GM12878 (cell line): ENCODE measurements around the gene PDZRN4. TPM values are rescaled to one million over a fixed set of nuclear protein-coding genes. Genes with fewer than 3 reads are reported as not detected.

Experiments
- ATAC-seq: fragments of 200-7000 bp; cut with Tn5 transposase; 3 replicates; pipeline ENCODE4 v1.9.1; 2020; ENCODE audit warnings: mild to moderate bottlenecking, moderate library complexity
- BruUV-seq: library from RNA; stranded (reverse); fragments of 400-500 nt; replicated peaks from 2 replicates; lab custom pipeline; 2021; lab: Mats Ljungman, UMichigan
- CTCF ChIA-PET: fragments of 300-600 bp; sonication (Branson Sonifier 250); formaldehyde crosslinking; extraction: SDS; loops from one replicate; lab custom pipeline; 2021; ENCODE audit warnings: inconsistent platforms; lab: Yijun Ruan, JAX
- POLR2A ChIA-PET: fragments of 350-600 bp; formaldehyde crosslinking; extraction: SDS; loops from one replicate; lab custom pipeline; 2021; ENCODE audit warnings: inconsistent platforms; lab: Charles Lee
- RAD21 ChIA-PET: fragments of 300-600 bp; sonication (Branson Sonifier 250); formaldehyde crosslinking; loops from one replicate; lab custom pipeline; 2023; ENCODE audit warnings: antibody characterized with exemption; ENCODE audit not compliant: unreplicated experiment; lab: Charles Lee
- SMC1A ChIA-PET: fragments of 300-600 bp; sonication (Branson Sonifier 250); formaldehyde crosslinking; loops from one replicate; lab custom pipeline; 2023; ENCODE audit not compliant: unreplicated experiment, uncharacterized antibody; lab: Charles Lee
- DNase-seq: peaks from one replicate; pipeline ENCODE4 v3.0.0-alpha.2; 2011; ENCODE audit warnings: low read depth, low spot score
- FAIRE-seq: peaks from 3 replicates; lab custom pipeline; 2011; peaks lifted over from hg19 to GRCh38; lab: Jason Lieb, UNC
- H2AFZ ChIP-seq: 2 replicates; pipeline ENCODE4 v1.6.0; 2011; ENCODE audit warnings: low read depth, low read length, control low read depth; ENCODE audit not compliant: control insufficient read depth
- H3K27ac ChIP-seq: 2 replicates; pipeline ENCODE4 v1.5.1; 2011; ENCODE audit warnings: control low read depth; ENCODE audit not compliant: control insufficient read depth, insufficient read depth
- H3K27me3 ChIP-seq, 2 experiments: replicated peaks in 1 of 2; 2 replicates each; pipeline versions ENCODE4 v1.6.0 to v1.6.1; 2011; ENCODE audit warnings: low read length in 1 of 2; ENCODE audit not compliant: control insufficient read depth in 2 of 2, insufficient read depth in 2 of 2
- H3K36me3 ChIP-seq, 2 experiments: 2 replicates each; pipeline ENCODE4 v1.5.1; 2011; ENCODE audit warnings: low read length in 1 of 2; ENCODE audit not compliant: control insufficient read depth in 2 of 2, insufficient read depth in 2 of 2
- H3K4me1 ChIP-seq: 2 replicates; pipeline ENCODE4 v1.6.1; 2011; ENCODE audit warnings: mild to moderate bottlenecking, low read length, moderate library complexity, mixed read lengths; ENCODE audit not compliant: control insufficient read depth, insufficient read depth
- H3K4me2 ChIP-seq: 2 replicates; pipeline ENCODE4 v1.6.0; 2011; ENCODE audit warnings: control low read depth; ENCODE audit not compliant: control insufficient read depth, insufficient read depth
- H3K4me3 ChIP-seq: fragments of 200-600 bp; sonication (generic); 2 replicates; pipeline ENCODE4 v1.5.1; 2016
- H3K79me2 ChIP-seq: 2 replicates; pipeline ENCODE4 v1.6.0; 2011; ENCODE audit warnings: low read length; ENCODE audit not compliant: control insufficient read depth, insufficient read depth
- H3K9ac ChIP-seq: 2 replicates; pipeline ENCODE4 v1.8.0; 2011; ENCODE audit warnings: low read length, control low read depth, mixed read lengths; ENCODE audit not compliant: control insufficient read depth, insufficient read depth
- H3K9me3 ChIP-seq: replicated peaks from 3 replicates; pipeline ENCODE4 v1.5.1; 2011; ENCODE audit warnings: mild to moderate bottlenecking, low read length; ENCODE audit not compliant: control insufficient read depth, insufficient read depth
- H4K20me1 ChIP-seq: 2 replicates; pipeline ENCODE4 v1.6.0; 2011; ENCODE audit not compliant: control insufficient read depth, insufficient read depth
- ATF7 ChIP-seq: fragments of 450-650 bp; IDR thresholded peaks from 2 replicates; pipeline ENCODE4 v1.6.1; 2016; ENCODE audit warnings: low read depth, mild to moderate bottlenecking
- BCL11A ChIP-seq: IDR thresholded peaks from 2 replicates; pipeline ENCODE4 v1.6.1; 2011; ENCODE audit warnings: low read depth, low read length
- CBX3 ChIP-seq: fragments of 200-600 bp; sonication (generic); IDR thresholded peaks from 2 replicates; pipeline ENCODE4 v1.6.1; 2016; ENCODE audit warnings: low read depth, borderline replicate concordance
- CREB1 ChIP-seq: IDR thresholded peaks from 2 replicates; pipeline ENCODE4 v1.6.1; 2012; ENCODE audit warnings: low read depth, mild to moderate bottlenecking, inconsistent platforms
- FOXM1 ChIP-seq: IDR thresholded peaks from 2 replicates; pipeline ENCODE4 v1.6.1; 2012; ENCODE audit warnings: low read depth, mild to moderate bottlenecking, inconsistent platforms, low read length, moderate library complexity
- IKZF1 ChIP-seq: fragments of 450-650 bp; conservative IDR thresholded peaks from 2 replicates; pipeline ENCODE4 v1.6.1; 2017; ENCODE audit warnings: antibody characterized with exemption, mild to moderate bottlenecking
- KLF5 ChIP-seq: fragments of 450-650 bp; IDR thresholded peaks from 2 replicates; pipeline ENCODE4 v1.6.1; 2014; ENCODE audit warnings: mild to moderate bottlenecking; ENCODE audit not compliant: partially characterized antibody
- NBN ChIP-seq: fragments of 450-650 bp; IDR thresholded peaks from 2 replicates; pipeline ENCODE4 v1.6.1; 2016
- NKRF ChIP-seq: fragments of 450-650 bp; conservative IDR thresholded peaks from 2 replicates; pipeline ENCODE4 v1.6.1; 2017; ENCODE audit warnings: mild to moderate bottlenecking, moderate library complexity
- NRF1 ChIP-seq: conservative IDR thresholded peaks from 2 replicates; pipeline ENCODE4 v1.6.1; 2011; ENCODE audit warnings: mild to moderate bottlenecking, low read depth, low read length, improper control_type of control experiment
- POU2F2 ChIP-seq: IDR thresholded peaks from 3 replicates; pipeline ENCODE4 v1.6.1; 2011; ENCODE audit warnings: low read depth, mild to moderate bottlenecking, low read length, borderline replicate concordance
- RB1 ChIP-seq: fragments of 450-650 bp; formaldehyde crosslinking; IDR thresholded peaks from 2 replicates; pipeline ENCODE4 v1.6.1; 2017; ENCODE audit warnings: mild to moderate bottlenecking, borderline replicate concordance
- SREBF1 ChIP-seq: IDR thresholded peaks from 2 replicates; pipeline ENCODE4 v1.6.1; 2012; ENCODE audit warnings: mild to moderate bottlenecking, low read length
- STAT3 ChIP-seq: IDR thresholded peaks from 2 replicates; pipeline ENCODE4 v1.6.1; 2011; ENCODE audit warnings: low read depth, low read length, improper control_type of control experiment
- SUPT20H ChIP-seq: IDR thresholded peaks from 2 replicates; pipeline ENCODE4 v1.6.1; 2011; ENCODE audit warnings: low read depth, mild to moderate bottlenecking, low read length, moderate library complexity, borderline replicate concordance; ENCODE audit not compliant: control insufficient read depth
- SUZ12 ChIP-seq: fragments of 200-600 bp; sonication (generic); IDR thresholded peaks from one replicate; pipeline ENCODE4 v1.6.1; 2018; ENCODE audit warnings: antibody characterized with exemption, mild to moderate bottlenecking; ENCODE audit not compliant: unreplicated experiment
- ZBED1 ChIP-seq: IDR thresholded peaks from 2 replicates; pipeline ENCODE4 v1.6.1; 2016; ENCODE audit warnings: borderline replicate concordance
- WGBS: methylation state at CpG from one replicate; pipeline ENCODE4 v1.1.6; 2016; ENCODE audit warnings: low lambda C conversion rate; ENCODE audit not compliant: insufficient replicate concordance, insufficient coverage; ENCODE audit errors: missing lambda C conversion rate; 5-methylcytosine and 5-hydroxymethylcytosine counted together
- in situ Hi-C: fragments of 300-500 bp; cut with MboI; formaldehyde crosslinking; loops from 9 replicates; pipeline ENCODE4 v1.14.3; 2018; ENCODE audit warnings: mixed read lengths
- intact Hi-C: fragments of 100-400 bp; cut with micrococcal nuclease; formaldehyde crosslinking; loops from one replicate; pipeline ENCODE4 v1.14.2; 2022; ENCODE audit not compliant: unreplicated experiment
- polyA plus RNA-seq, 11 experiments: library from polyadenylated mRNA; depleted of rRNA in 4 of 11; unstranded in 6 of 11; stranded (reverse) in 5 of 11; fragments of >200 nt; fragmentation: Nextera tagmentation in 4 of 11; fragmentation: Illumina TruSeq in 1 of 11; extraction: Ambion mirVana in 4 of 11; extraction: Trizol in 1 of 11; gene quantifications; 1 replicate in 1 of 11; 2 replicates in 10 of 11; pipeline versions ENCODE4 v1.2.1 to v1.2.3, GENCODE V29; 2011 to 2016; ENCODE audit warnings: inconsistent platforms in 2 of 11, missing spikeins in 2 of 11, low read depth in 1 of 11
- total RNA-seq, 4 experiments: library from RNA; depleted of rRNA in 3 of 4; stranded (reverse); fragments of >200 nt in 3 of 4; fragmentation: Illumina TruSeq in 1 of 4; extraction: Trizol in 1 of 4; gene quantifications; 2 replicates each; pipeline versions ENCODE4 v1.2.1 to v1.2.3, GENCODE V29; 2013 to 2021
- TF ChIP-seq, protein P1 (sequence below): IDR thresholded peaks from 2 replicates; pipeline ENCODE4 v1.6.1; 2012; ENCODE audit warnings: low read depth, low read length, improper control_type of control experiment

PDZRN4 gene
- total and polyA plus RNA-seq, 10 of the 15 experiments (the other 5 are each of a cell fraction or from before 2014, with no cell fraction given): 0.03 TPM; not detected in 9

DNA sequence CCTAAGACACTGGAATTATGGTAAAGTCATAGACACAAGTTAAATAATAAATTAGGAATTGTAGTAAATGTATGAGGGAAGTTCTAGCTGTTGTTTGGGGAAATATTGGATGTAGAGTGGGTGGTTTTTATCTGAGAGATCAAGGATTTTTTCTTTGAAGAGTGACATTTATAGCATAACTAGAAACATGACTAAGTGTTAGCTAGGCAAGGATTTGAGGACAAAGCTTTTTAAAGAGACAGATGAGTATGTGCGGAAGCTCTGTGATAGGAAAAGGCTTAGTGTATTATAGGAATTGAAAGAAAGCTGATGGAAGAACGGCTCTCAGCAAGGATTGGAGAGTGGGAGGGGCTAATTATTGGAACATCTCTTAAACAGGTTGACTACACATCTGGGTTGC lies 24.5 kb downstream of the PDZRN4 start (continued):
- TF ChIP-seq SUPT20H (no peak), CBX3 (no peak), BCL11A (no peak), SUZ12 (no peak)
- TF ChIP-seq, all 136 proteins: peak for 0

GRCh38 chr12:41213107-41213506 lies 25.0 kb downstream of the PDZRN4 start:
- Histone ChIP-seq H3K27me3 (no peaks in the 10 kb centered on the region), H4K20me1 (no peaks in the 10 kb centered on the region), H3K9me3 (no peaks in the 10 kb centered on the region), H3K9ac (no peak overlapping the region), H3K36me3 (no peaks in the 10 kb centered on the region), H3K79me2 (no peaks in the 10 kb centered on the region), H3K27ac (no peak overlapping the region), H2AFZ (no peak overlapping the region), H3K4me1 (no peaks in the 10 kb centered on the region), H3K4me3 (no peak overlapping the region), H3K4me2 (no peak overlapping the region)
- ATAC-seq (no peak), DNase-seq (no peak), FAIRE-seq (no peak)
- in situ Hi-C loops: no loop called here
- intact Hi-C loops: no loop called here
- TF ChIP-seq BCL11A (no peak), IKZF1 (no peak), FOXM1 (no peak), ATF7 (no peak), NKRF (no peak), CREB1 (no peak), NRF1 (no peak), KLF5 (no peak), POU2F2 (no peak), STAT3 (no peak), RB1 (no peak), ZBED1 (no peak), SREBF1 (no peak), NBN (no peak)
- TF ChIP-seq, protein P1, sequence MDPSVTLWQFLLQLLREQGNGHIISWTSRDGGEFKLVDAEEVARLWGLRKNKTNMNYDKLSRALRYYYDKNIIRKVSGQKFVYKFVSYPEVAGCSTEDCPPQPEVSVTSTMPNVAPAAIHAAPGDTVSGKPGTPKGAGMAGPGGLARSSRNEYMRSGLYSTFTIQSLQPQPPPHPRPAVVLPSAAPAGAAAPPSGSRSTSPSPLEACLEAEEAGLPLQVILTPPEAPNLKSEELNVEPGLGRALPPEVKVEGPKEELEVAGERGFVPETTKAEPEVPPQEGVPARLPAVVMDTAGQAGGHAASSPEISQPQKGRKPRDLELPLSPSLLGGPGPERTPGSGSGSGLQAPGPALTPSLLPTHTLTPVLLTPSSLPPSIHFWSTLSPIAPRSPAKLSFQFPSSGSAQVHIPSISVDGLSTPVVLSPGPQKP: no peak
- ChIA-PET SMC1A (no interaction called here), CTCF (interaction anchor here (0.7 kb wide), 1 partner anchor 283 kb away, joined by 3 read pairs; no protein-coding TSS in a partner anchor), POLR2A (no interaction called here), RAD21 (no interaction called here)
- BruUV-seq: no TSS peak
- WGBS: 34% methylated on average over 7 of the region's 7 CpGs
